GM18861 (cell line): ENCODE results near the gene NEURL1.

Experiments used
- ATAC-seq: cut with Tn5 transposase; IDR thresholded peaks from one replicate; pipeline ENCODE4 v1.9.1; 2021; ENCODE audit not compliant: unreplicated experiment

NEURL1 gene, protein sequence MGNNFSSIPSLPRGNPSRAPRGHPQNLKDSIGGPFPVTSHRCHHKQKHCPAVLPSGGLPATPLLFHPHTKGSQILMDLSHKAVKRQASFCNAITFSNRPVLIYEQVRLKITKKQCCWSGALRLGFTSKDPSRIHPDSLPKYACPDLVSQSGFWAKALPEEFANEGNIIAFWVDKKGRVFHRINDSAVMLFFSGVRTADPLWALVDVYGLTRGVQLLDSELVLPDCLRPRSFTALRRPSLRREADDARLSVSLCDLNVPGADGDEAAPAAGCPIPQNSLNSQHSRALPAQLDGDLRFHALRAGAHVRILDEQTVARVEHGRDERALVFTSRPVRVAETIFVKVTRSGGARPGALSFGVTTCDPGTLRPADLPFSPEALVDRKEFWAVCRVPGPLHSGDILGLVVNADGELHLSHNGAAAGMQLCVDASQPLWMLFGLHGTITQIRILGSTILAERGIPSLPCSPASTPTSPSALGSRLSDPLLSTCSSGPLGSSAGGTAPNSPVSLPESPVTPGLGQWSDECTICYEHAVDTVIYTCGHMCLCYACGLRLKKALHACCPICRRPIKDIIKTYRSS

DNA sequence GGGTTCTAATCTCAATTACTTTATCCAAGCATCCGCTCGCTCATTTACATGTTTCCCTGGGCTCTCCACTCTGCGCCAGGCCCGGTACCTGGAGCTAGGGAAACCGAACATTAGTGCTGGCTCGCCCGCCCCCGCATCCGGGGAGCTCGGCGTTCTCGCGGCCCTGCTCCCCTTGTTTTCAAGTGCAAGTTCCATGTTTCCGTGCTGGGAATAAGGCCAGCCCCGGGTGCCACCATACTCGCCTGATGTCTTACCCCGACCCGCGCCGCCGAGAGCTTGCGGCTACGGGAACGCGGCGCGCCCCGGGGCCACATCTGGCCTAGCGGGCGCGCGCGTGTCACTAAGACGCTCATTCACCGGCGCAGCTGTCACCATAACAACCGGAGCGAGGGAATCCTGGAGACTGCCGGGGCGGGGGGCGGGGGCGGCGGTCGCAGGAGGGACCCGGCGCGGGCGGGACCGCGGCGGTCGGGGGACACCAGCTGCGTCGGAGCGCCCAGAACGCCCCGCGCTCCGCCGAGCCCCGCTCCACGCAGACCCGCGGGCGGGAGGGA is at the start of gene NEURL1:
NEURL1 (plus strand) TSS at position 344 of the 554 bp plus-strand sequence. CDS start 683 bp downstream, outside the sequence.
- no peak for ATAC-seq

DNA sequence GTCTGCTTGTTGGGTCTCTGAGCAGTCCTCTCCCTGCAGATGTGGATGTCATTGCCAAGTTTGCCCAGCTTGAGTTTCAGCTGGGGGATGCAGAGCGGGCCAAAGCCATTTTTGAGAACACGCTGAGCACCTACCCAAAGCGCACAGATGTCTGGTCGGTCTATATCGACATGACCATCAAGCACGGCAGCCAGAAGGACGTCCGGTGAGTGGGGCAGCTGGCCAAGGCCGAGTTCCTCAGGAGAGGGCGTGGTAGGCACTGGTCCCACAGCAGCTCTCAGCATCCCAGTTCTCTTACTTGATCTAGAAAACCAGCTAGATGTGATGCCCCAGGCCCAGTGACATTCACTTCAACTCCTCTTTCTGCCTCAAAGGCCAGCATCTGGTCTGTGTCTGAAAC is 49.0 kb upstream of the NEURL1 start:
- ATAC-seq, result no peak

DNA sequence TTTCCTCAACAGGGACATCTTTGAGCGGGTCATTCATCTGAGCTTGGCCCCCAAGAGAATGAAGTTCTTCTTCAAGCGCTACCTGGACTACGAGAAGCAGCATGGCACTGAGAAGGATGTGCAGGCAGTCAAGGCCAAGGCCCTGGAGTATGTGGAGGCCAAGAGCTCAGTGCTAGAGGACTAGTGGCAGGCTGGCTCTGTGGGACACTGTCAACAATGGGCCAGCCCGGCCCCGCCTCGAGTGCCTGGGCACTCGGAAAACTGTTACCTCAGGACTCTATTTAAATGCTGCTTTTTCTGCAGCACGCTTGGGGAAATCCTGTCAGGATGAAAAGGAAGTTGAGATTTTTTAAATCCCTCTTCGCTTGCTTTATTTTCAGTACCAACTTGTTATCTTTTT is 48.1 kb upstream of the NEURL1 start:
- no peak for ATAC-seq

DNA sequence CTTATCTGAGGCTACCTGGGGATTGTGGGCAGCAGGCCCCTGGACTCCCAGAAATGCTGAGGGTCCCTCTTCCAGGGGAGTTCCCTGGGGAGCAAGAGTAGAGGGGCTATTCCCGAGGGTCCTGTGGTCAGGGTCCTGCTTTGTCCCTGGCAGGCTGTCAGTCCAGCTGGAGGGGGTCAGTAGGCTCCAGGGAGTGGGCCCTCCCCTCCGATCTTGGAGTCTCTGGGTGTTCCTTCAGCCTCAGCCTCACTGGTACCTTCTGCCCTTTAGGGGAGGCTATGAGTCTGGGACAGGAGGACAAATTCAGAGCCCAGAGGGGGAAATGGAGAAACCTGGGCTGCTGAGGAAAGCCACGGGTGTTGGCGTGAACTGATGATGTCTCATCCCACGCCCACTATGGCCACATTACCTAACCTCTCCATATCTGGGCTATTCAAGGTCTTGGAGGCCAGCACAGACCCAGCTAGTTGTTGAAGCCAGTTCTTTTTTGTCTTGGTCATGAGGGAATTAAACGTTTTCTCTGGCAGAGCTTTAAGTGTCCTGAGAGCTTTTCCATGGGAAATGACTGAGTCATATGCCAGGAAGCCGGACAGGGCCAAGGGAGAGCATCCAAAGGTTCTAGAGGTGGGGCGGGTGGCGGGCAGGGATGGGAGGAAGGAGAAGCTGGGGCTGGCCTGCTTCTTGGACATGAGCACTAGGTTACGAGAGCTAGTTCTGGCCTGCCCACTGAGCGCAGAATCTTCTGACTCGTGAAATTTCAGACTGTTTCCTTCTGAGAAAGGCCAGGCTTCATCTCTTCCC is 47.5 kb upstream of the NEURL1 start:
- ATAC-seq, result no peak

DNA sequence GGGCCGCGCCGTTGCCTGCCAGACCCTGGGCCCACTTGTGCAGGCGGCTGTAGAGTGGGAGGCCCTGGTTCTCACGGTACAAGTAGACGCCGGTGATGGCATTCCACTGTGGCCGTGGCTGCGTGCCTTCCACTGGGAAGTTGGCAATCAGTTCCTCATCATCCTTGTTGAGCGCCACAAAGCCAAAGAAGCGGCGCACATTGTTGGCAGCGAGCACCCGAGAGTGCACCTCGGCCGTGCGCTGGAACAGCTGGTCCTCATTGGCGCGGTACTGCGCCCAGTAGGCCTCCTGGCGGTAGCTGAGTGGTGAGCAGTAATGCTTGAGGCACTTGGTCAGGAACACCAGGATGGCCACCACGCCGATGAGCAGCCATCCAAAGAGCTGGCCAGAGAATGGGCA is 46.3 kb upstream of the NEURL1 start:
- ATAC-seq, result no peak

DNA sequence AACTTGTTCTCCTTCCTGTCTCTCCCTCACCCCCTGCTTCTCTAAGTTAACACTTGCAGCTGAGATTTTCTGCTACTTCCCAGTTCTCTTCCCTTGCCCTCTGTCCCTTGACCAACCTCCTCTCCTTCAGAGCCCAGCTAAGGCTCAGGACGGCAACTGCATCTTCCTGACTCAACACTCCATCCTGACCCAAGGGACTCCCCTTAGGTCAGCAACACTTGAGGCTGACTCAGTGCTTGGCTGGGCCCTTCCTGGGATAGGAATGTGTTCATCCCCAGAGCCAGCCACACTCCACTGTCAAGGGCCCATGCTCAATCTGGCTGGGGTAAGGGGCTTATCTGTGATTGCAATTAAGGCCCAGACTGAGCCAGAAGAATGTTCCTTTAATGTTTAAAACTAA is 44.8 kb upstream of the NEURL1 start:
- ATAC-seq, result no peak

DNA sequence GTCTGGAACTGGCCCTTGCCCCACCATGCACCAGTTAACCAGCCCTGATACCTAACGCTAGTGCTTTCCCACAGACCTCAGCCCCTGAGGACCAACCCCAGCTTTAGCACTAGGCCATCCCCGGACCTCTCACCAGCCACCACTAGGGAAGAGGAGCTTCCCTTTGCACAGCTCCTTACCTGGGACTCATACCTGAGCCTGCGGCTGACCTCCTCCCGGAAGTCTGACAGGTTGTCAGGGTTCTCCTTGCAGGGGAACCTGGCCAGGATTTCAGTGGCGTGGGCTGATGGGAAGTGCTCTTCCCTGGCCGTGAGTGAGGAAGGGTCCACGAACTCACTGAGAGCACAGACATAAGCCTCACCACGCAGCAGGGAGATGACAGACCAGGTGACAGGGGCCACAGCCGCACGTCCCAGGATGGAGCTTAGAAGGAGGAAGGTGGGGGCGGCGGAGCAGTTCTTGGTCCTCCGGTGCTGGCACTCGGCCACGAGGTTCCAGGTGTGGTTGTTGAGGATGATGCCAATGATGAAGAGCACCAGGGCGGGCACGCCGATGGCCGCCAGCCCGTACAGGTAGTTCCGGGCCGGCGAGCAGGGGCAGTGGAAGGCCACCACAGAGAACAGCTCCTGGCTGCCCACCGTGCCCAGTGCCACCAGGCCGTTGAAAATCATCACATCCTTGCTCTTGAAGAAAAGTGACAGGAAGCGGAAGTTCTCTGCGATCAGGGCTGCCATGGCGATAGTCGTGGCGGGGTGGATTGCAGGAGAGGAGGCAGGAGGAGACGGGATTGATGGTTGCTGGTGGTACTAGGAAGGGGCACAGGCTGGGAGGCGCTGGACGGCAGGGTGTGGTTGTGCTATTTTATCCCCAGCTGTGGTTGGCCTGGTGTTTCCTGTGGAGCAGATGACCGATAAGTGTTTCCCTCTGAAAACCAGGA is 44.0 kb upstream of the NEURL1 start:
- no peak for ATAC-seq

DNA sequence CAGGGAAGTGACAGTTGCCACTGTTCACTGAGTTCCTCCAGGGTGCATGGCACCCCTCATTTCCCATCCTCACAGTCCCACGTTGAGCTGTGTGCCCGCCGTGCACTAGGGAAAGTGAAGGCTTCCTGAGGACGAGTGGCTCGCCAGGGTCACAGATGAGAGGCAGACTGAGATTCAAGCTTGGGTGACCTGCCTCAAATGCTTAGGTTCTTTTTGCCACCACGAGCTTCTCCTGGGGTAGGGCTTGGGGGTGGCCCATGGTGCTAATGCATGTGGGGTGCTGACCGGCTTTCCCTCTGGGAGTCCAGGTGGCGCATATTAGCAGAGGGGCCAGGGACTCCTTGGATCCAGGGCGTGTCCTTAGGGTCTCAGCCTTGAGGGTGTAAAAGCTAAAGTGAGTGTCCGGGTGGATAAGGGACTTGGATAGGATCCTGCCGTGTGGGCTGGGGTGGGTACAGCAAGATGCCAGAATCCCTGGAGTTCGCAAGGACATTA is 43.3 kb upstream of the NEURL1 start:
- no peak for ATAC-seq

DNA sequence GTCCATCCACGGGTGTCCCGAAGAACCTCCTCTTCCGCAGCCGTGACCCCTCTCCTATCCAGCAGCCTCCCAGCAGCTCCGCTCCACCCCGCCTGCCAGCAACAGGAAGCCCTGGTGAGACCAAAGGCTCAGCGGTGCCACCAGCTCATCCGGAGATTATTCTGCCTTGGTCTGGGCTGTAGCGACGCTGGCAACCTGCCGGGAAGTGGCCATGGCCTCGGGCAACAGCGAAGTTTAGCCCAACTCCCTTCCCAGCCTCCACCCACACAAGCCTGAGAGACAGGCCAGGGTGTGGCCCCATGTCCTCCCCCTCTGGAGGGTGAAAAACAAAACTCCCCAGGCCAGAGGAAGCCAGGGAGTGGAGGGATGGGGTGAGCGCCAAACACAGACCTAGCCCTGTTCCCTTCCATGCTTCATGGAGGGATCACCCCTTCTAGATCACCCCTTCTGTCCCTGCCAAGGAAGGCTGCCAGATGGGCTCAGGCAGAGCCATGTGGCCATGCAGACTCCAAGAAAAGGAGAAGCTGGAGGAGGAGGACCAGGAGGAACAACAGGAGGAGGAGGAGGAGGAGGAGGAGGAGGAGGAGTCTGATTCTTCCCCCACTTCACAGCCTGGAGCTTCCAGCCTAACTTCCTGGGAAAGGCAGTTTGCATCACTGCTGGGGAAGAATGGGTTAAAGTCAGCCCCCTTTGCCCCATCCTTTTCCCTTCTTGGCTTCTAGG is 42.3 kb upstream of the NEURL1 start:
- ATAC-seq, result no peak

DNA sequence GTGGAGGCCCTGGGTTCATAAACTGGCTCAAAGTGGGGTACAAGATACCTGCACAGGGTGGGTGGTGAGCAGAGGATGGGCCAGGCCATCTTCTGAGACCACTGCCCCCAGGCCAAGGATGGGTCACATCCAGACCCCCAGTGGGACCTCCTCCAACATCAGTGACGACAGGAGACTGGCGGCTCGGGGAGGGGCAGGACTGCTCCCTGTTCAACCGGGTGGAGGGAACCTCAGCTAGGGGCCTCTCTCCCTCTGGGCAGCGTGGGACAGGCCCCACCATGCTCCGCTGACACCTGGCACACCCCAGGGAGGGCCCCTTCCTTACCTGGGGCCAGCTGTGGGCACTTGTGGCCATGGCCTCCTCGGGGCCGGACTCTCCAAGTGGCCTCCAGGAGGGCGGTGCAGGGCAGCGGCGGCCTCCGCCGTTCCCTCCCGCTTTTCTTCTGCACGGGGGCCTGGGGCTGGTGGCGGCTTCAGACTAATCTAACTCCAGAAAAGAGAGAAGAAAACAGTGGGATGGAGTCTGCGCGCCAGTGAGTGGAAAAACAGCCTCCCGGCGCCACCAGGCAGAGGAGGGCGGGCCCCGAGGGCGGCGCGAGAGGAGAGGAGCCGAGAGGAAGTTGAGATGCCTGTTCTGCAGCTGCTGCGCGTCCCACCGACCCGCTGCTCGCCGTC is 41.5 kb upstream of the NEURL1 start, which contains the start of gene CALHM2:
CALHM2 (minus strand) TSS at position 540 of the 675 bp plus-strand sequence. CDS start 2,429 bp downstream, outside the sequence.
- ATAC-seq, result no peak

DNA sequence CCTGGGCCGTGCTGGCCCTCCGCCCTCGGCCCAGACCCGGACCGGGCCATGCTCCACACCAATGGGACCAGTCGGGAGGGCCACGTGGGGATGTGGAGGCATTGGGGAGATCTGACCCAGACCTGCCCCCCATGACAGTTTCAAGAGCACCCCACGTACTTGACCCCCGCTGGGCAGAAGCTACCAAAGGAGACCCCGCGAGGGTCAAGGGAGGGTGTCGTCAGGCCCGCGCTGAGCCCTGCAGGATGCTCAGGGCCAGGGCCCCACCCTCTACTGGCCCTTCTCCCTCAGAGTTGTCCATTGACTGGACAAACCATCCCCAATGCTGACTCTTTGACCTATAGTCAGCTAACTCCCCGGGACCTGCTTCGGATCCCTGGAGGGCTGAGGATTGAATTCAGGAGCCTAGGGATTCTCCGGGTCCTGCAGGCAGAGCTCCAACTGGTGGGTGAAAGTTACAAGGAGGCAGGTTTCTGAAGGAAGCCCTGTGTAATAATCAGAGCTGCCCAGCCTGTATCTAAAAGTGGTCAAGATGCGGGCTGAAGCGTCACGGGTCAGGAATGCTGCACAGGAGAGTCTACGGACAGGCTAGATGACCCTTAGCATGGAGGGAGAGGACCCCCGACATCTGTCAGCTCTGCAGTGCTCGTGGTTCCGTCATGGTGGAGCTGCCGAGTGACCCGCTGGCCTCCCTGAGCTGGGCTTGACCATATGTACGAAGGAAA is 40.8 kb upstream of the NEURL1 start:
- ATAC-seq, result no peak

DNA sequence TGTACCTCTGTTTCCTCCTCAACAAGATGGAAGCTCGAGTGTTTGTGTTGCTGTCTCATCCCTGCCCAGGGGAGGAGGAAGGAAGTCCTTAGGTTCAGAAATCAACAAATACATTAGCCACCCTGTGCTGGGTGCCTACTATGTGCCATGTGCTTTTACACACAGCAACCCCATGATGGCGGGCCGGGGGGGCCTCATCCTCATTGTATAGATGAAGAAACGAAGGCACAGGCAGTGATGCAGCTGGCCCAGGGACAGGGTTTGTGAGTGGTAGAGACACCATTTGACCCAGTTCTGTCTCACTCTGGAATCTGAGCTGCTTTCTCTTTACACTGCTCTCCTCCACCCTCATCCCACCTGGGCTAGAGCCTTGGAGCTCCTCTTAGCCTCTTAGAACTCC is 39.5 kb upstream of the NEURL1 start:
- ATAC-seq, result no peak

DNA sequence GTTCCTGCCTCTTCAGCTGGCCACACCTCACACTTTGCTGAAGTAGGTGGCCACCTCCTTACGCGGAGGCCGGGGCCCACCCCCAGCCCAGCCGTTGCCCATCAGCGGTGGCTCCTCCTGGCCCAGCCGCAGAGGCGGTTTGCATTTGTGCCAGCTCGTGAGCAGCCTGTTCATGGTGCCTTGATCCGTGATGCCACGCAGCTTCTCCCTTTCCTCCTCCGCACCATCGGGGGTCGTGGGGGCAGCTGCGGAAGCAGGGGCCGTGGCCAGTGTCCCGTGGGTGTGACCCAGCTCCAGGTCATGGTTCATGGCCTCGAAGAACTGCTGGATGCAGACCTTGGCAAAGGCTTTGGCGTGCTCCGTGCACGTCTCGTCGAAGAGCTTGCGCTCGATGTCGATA is 38.3 kb upstream of the NEURL1 start:
- no peak for ATAC-seq

DNA sequence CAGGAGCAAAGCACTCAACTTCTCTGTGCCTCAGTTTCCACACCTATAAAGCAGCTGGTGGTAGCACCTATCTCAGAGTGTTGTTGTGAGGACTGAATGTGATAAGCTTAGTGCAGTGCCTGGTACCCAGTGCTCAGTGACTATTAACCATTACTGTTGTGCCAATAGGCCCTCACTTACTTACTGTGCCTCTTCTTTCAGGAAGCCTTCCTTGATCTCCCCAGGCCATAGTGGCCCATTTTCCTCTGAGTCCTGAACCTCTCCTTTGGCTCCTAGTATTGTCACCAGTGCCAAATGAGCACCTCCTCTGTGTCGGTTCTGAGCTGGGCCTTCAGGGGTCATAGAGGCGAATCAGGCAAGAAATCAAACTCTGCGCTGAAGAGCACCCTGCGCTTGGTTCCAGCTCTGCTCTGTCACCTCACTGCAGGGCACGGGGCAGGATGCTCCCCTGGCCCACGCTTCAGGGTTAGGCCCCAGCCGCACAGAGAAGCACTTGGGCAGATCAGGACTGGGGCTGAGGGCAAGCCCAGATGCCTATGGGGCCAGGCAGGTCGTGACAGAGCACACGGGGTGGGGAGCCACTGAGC is 37.3 kb upstream of the NEURL1 start:
- ATAC-seq, result no peak

DNA sequence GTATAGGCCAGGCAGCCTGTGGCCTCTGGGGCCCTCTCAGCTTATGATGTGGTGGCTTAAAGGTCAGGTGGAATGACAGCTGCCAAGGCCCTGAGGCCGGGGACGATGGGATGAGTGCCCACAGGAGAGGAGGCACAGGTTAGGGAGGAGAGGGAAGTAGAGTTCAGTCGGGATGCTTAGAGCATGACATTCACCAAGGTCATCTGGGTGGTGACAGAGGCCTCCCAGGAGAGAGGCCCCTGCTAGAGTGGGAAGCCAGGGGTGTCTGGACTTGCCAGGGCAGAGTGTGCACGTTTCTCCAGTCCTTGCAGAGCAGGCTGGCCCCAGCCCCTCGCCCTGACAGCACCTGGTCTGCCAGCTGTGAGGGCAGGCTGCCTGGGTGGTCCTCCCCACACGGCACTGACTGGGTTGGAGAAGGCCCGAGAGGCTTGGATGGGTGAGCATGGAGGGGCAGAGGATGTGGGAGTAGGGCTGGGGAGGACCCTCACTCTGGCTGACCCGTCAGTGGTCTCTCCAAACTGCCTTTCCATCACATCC is 36.3 kb upstream of the NEURL1 start:
- no peak for ATAC-seq

DNA sequence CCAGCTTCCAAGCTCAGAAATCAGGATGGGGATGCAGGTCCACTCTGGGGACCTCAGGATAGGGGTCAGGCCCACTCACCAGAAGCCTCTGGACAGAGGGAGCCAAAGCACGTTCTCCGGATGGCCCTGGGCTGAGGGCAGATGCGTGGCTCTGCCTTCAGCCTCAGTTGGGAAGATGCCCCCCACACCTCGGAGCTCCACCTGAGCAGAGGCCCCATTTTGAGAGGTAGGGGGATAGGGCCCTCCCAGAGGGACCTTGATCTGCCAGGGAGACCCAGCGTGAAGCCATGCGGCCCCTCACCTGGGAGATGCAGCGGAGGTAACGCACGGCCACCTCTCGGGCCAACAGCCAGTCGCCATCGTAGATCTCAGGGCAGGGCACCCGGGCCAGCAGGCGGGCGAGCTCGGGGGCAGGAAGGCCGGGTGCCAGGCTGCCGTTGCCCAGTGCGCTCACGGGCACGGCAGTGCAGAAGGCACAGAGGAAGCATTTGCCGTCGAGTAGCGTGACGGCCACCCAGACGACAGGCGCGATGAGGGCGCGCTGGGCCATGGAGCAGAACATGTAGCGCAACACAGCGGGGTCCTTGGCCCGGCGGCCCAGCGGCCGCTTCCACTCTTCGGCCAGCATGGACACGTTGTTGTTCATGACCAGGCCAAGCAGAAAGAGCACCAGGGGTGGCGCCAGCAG is 35.5 kb upstream of the NEURL1 start:
- no peak for ATAC-seq

DNA sequence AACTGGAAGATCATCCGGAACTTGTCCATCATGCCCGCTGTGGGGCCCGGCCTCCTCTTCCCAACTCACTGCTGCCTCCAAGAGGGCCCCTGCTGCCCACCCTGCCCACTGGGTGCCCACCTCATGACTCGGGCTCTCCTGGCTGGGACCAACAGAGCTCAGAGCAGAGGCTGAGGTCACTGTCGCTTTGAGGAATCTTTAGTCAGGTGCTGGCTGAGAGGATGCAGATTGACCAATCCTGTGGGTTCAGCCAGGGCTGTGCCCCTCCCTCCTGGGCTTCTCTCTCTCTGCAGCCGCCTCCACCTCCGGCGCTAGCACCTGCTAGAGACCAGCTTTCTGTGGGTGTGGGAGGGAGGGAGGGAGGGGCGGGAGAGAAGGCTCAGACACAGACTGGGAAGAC is 34.8 kb upstream of the NEURL1 start, which contains the start of gene CALHM1:
CALHM1 (minus strand) TSS at position 181 of the 400 bp plus-strand sequence; CDS start at position 32, 149 bp downstream.
- peak; percentile 79 for ATAC-seq
